Activated CD4-positive, CD25-positive, alpha-beta regulatory T cell treated with anti-CD3 and anti-CD28 coated beads, Interleukin-2, amount 50 U/mL, for 16 hours (primary cell): ENCODE results near the gene GNRH2.
"Not testable (repeated sequence)": the region's sequence is repeated elsewhere in the genome, so short reads cannot be mapped to it uniquely, and the experiment has no call there.

Experiments
- DNase-seq: peaks from one replicate; pipeline ENCODE4 v3.0.0-alpha.2; 2020; ENCODE audit warnings: low read depth, low spot score

The GNRH2 gene

GRCh38 chr20:3072530-3073250 is 29.3 kb downstream of the GNRH2 start:
- DNase-seq: no peak

GRCh38 chr20:3073251-3073643 is 29.8 kb downstream of the GNRH2 start:
- DNase-seq: not testable (repeated sequence)

- DNase-seq: no peak
These were observed 31.4 kb downstream of the GNRH2 start for GRCh38 chr20:3074812-3075211.

GRCh38 chr20:3075315-3075714 is 31.9 kb downstream of the GNRH2 start:
- not testable (repeated sequence) for DNase-seq

- no peak for DNase-seq
These were observed 34.3 kb downstream of the GNRH2 start for GRCh38 chr20:3077618-3078134.

- no peak for DNase-seq
These were observed 37.5 kb downstream of the GNRH2 start for GRCh38 chr20:3080939-3081388.

- DNase-seq: no peak
These were observed 38.2 kb downstream of the GNRH2 start for GRCh38 chr20:3081641-3082040.

GRCh38 chr20:3082306-3082951 is 39.0 kb downstream of the GNRH2 start:
- DNase-seq: no peak

GRCh38 chr20:3082955-3083952 is 39.8 kb downstream of the GNRH2 start:
- DNase-seq: no peak

GRCh38 chr20:3084283-3084985 is 41.0 kb downstream of the GNRH2 start, which contains the start of gene AVP:
Gene AVP, minus strand, starts transcription at chr20:3084724. Its CDS starts 50 bp downstream, at chr20:3084674.
- DNase-seq: no peak

GRCh38 chr20:3084986-3085360 is 41.6 kb downstream of the GNRH2 start:
- no peak for DNase-seq

- DNase-seq: no peak
These were observed 42.2 kb downstream of the GNRH2 start for GRCh38 chr20:3085571-3086072.

GRCh38 chr20:3088031-3088430 is 44.6 kb downstream of the GNRH2 start:
- no peak for DNase-seq

- DNase-seq: no peak
These were observed 47.1 kb downstream of the GNRH2 start for GRCh38 chr20:3090565-3090964.

- peak; percentile 21 for DNase-seq
These were observed 49.4 kb downstream of the GNRH2 start for GRCh38 chr20:3092611-3093379.

GRCh38 chr20:3093861-3094361 is 50.5 kb downstream of the GNRH2 start:
- DNase-seq: no peak

- no peak for DNase-seq
These were observed 51.6 kb downstream of the GNRH2 start for GRCh38 chr20:3094848-3095629.
